Tibial nerve (tissue), 4 donors: ENCODE measurements around the gene IL34.

ENCODE experiments used
- EP300 ChIP-seq, 2 donors: sonication (generic); formaldehyde crosslinking; IDR thresholded peaks; one replicate each; pipeline ENCODE4 v1.6.1; 2017; ENCODE audit warnings: antibody characterized with exemption in 2 of 2, mild to moderate bottlenecking in 1 of 2
- POLR2A ChIP-seq, 2 donors: fragments of 450-650 bp; IDR thresholded peaks; one replicate each; pipeline ENCODE4 v1.6.1; 2017; ENCODE audit warnings: antibody characterized with exemption in 2 of 2, mild to moderate bottlenecking in 2 of 2, moderate library complexity in 2 of 2
- TF ChIP-seq, protein P1 (sequence below), 5 experiments: fragments of 200-600 bp in 3 of 5; fragments of 450-650 bp in 2 of 5; sonication (generic) in 3 of 5; IDR thresholded peaks; one replicate each; pipeline ENCODE4 v1.5.1; 2016 to 2019; ENCODE audit warnings: antibody characterized with exemption in 5 of 5, mild to moderate bottlenecking in 3 of 5, moderate library complexity in 2 of 5

DNA sequence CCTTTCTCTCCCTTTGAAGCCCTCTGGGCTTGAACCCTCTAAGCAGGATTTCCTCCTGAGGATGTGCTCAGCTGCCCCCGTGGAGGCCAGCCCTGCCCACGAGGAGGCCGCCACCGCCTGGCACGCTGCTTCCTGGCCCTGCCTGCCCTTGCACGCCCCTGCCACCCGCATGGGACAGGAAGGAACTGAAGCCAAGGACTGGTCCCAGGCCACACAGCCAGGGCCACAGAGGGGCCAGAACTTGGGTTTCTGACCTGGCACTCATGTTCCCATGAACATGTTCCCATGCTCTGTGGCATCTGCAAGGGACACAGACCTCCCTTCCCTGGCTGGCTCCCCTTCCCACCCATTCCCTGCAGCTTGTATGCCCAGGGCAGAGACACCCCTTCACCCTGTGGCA lies 63.6 kb downstream of the IL34 start:
- TF ChIP-seq, protein P1, sequence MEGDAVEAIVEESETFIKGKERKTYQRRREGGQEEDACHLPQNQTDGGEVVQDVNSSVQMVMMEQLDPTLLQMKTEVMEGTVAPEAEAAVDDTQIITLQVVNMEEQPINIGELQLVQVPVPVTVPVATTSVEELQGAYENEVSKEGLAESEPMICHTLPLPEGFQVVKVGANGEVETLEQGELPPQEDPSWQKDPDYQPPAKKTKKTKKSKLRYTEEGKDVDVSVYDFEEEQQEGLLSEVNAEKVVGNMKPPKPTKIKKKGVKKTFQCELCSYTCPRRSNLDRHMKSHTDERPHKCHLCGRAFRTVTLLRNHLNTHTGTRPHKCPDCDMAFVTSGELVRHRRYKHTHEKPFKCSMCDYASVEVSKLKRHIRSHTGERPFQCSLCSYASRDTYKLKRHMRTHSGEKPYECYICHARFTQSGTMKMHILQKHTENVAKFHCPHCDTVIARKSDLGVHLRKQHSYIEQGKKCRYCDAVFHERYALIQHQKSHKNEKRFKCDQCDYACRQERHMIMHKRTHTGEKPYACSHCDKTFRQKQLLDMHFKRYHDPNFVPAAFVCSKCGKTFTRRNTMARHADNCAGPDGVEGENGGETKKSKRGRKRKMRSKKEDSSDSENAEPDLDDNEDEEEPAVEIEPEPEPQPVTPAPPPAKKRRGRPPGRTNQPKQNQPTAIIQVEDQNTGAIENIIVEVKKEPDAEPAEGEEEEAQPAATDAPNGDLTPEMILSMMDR (IDR thresholded peaks at IDR 0.05), result no peak
- TF ChIP-seq POLR2A (IDR thresholded peaks at IDR 0.05) (no peak), EP300 (IDR thresholded peaks at IDR 0.05) (no peak)
